Stimulated activated naive CD8-positive, alpha-beta T cell treated with anti-CD3 and anti-CD28 coated beads, Interleukin-15, Interleukin-2, amounts not matched to agents 100 U/mL and 50 U/mL, for 24 hours (primary cell): Measurements from ENCODE around the gene FOXI2.

Source experiments
- ATAC-seq: fragments of 150-1000 bp; cut with Tn5 transposase; one replicate; pipeline ENCODE4 v1.10.0; 2021
- DNase-seq: peaks from one replicate; pipeline ENCODE4 v3.0.0; 2021

The FOXI2 gene

GRCh38 chr10:127743205-127743604 is 6.2 kb downstream of the FOXI2 start:
- DNase-seq = no peak
- no peak for ATAC-seq

GRCh38 chr10:127744956-127745355 is 8.0 kb downstream of the FOXI2 start:
- no peak for ATAC-seq
- no peak for DNase-seq

- ATAC-seq (no peak), DNase-seq (no peak)
Measured at GRCh38 chr10:127745861-127746260, 8.9 kb downstream of the FOXI2 start.

GRCh38 chr10:127755753-127756152 is 18.8 kb downstream of the FOXI2 start:
- ATAC-seq (no peak), DNase-seq (no peak)

GRCh38 chr10:127756264-127756663 is 19.3 kb downstream of the FOXI2 start:
- ATAC-seq = no peak
- DNase-seq = no peak

- ATAC-seq (no peak), DNase-seq (no peak)
Measured at GRCh38 chr10:127757033-127757432, 20.0 kb downstream of the FOXI2 start.

- DNase-seq (no peak), ATAC-seq (no peak)
Measured at GRCh38 chr10:127759276-127759675, 22.3 kb downstream of the FOXI2 start.

GRCh38 chr10:127762925-127763324 is 25.9 kb downstream of the FOXI2 start:
- DNase-seq = no peak
- no peak for ATAC-seq

GRCh38 chr10:127774766-127775559 is 38.0 kb downstream of the FOXI2 start:
- DNase-seq (no peak), ATAC-seq (no peak)

GRCh38 chr10:127776816-127777215 is 39.8 kb downstream of the FOXI2 start:
- ATAC-seq = no peak

GRCh38 chr10:127781412-127781811 is 44.4 kb downstream of the FOXI2 start:
- DNase-seq = no peak
- ATAC-seq = no peak

More at GRCh38 chr10:127776816-127777215, 39.8 kb downstream of the FOXI2 start:
- DNase-seq = no peak

- no peak for DNase-seq
- ATAC-seq = no peak
Measured at GRCh38 chr10:127787873-127788272, 50.9 kb downstream of the FOXI2 start.

- ATAC-seq (no peak), DNase-seq (no peak)
Measured at GRCh38 chr10:127790066-127790624, 53.2 kb downstream of the FOXI2 start.
